HG03135 (cell line): ENCODE measurements around the gene SHC4.
A peak's percentile ranks its signal among the peaks of the same experiment; 100 is the strongest.
"Not testable (repeated sequence)": the region's sequence is repeated elsewhere in the genome, so short reads cannot be mapped to it uniquely, and the experiment has no call there.

Experiments
- ATAC-seq: cut with Tn5 transposase; IDR thresholded peaks from one replicate; pipeline ENCODE4 v1.9.1; 2021; ENCODE audit warnings: mild to moderate bottlenecking, moderate library complexity; ENCODE audit not compliant: unreplicated experiment

The SHC4 gene

GRCh38 chr15:48802867-48803266 lies 160.9 kb downstream of the SHC4 start:
- ATAC-seq, result no peak

- no peak for ATAC-seq
Observed at GRCh38 chr15:48802257-48802656, 161.5 kb downstream of the SHC4 start.

GRCh38 chr15:48800811-48801455 lies 162.8 kb downstream of the SHC4 start:
- no peak for ATAC-seq

GRCh38 chr15:48800245-48800644 lies 163.5 kb downstream of the SHC4 start:
- ATAC-seq, result no peak

- no peak for ATAC-seq
Observed at GRCh38 chr15:48798319-48798718, 165.4 kb downstream of the SHC4 start.

GRCh38 chr15:48796930-48797329 lies 166.8 kb downstream of the SHC4 start:
- ATAC-seq, result peak; percentile 43

- ATAC-seq, result no peak
Observed at GRCh38 chr15:48796521-48796920, 167.2 kb downstream of the SHC4 start.

GRCh38 chr15:48795901-48796300 lies 167.8 kb downstream of the SHC4 start:
- ATAC-seq, result no peak

GRCh38 chr15:48794697-48795134 lies 169.0 kb downstream of the SHC4 start:
- peak; percentile 94 for ATAC-seq

GRCh38 chr15:48792408-48792807 lies 171.3 kb downstream of the SHC4 start:
- ATAC-seq, result no peak

- not testable (repeated sequence) for ATAC-seq
Observed at GRCh38 chr15:48790466-48791115, 173.1 kb downstream of the SHC4 start.

GRCh38 chr15:48785712-48786111 lies 178.0 kb downstream of the SHC4 start:
- no peak for ATAC-seq

- no peak for ATAC-seq
Observed at GRCh38 chr15:48785195-48785594, 178.5 kb downstream of the SHC4 start.

- no peak for ATAC-seq
Observed at GRCh38 chr15:48784756-48785155, 179.0 kb downstream of the SHC4 start.

- no peak for ATAC-seq
Observed at GRCh38 chr15:48782911-48783310, 180.8 kb downstream of the SHC4 start.

- ATAC-seq, result no peak
Observed at GRCh38 chr15:48781481-48782081, 182.1 kb downstream of the SHC4 start.

GRCh38 chr15:48781017-48781416 lies 182.7 kb downstream of the SHC4 start:
- no peak for ATAC-seq

GRCh38 chr15:48778331-48778730 lies 185.4 kb downstream of the SHC4 start:
- ATAC-seq, result no peak

- ATAC-seq, result no peak
Observed at GRCh38 chr15:48777645-48778330, 185.9 kb downstream of the SHC4 start.

GRCh38 chr15:48775546-48775945 lies 188.2 kb downstream of the SHC4 start:
- no peak for ATAC-seq

GRCh38 chr15:48774484-48774883 lies 189.2 kb downstream of the SHC4 start:
- no peak for ATAC-seq
